RWPE2 (cell line): ENCODE results near the gene SLC44A1.
A peak's percentile ranks its signal among the peaks of the same experiment; 100 is the strongest.

ENCODE experiments used
- ATAC-seq: fragments of 200-7000 bp; cut with Tn5 transposase; 3 replicates; pipeline ENCODE4 v1.9.1; 2021; ENCODE audit warnings: low read depth
- DNase-seq: peaks from one replicate; pipeline ENCODE4 v3.0.0-alpha.2; 2020; ENCODE audit warnings: low spot score
- H3K27ac ChIP-seq: fragments of 450-650 bp; 2 replicates; pipeline ENCODE4 v1.5.1; 2017; ENCODE audit warnings: mild to moderate bottlenecking; ENCODE audit not compliant: poor library complexity, severe bottlenecking
- H3K27me3 ChIP-seq: fragments of 250-450 bp; sonication (Bioruptor Pico); 2 replicates; pipeline ENCODE4 v1.5.1; 2021; ENCODE audit warnings: mild to moderate bottlenecking, moderate library complexity; ENCODE audit not compliant: insufficient read depth, poor library complexity, severe bottlenecking
- H3K36me3 ChIP-seq: fragments of 250-450 bp; sonication (Bioruptor Pico); 2 replicates; pipeline ENCODE4 v1.5.1; 2020; ENCODE audit warnings: low read depth, mild to moderate bottlenecking, moderate library complexity
- H3K4me1 ChIP-seq: fragments of 250-450 bp; sonication (Bioruptor Pico); 2 replicates; pipeline ENCODE4 v1.5.1; 2021; ENCODE audit warnings: mild to moderate bottlenecking, moderate library complexity; ENCODE audit not compliant: insufficient read depth, poor library complexity, severe bottlenecking
- H3K4me3 ChIP-seq: fragments of 250-450 bp; sonication (Bioruptor Pico); 2 replicates; pipeline ENCODE4 v1.5.1; 2021; ENCODE audit warnings: mild to moderate bottlenecking, moderate library complexity; ENCODE audit not compliant: severe bottlenecking
- H3K9me3 ChIP-seq: fragments of 250-450 bp; sonication (Bioruptor Pico); 2 replicates; pipeline ENCODE4 v1.5.1; 2021; ENCODE audit warnings: mild to moderate bottlenecking, moderate library complexity; ENCODE audit not compliant: severe bottlenecking
- CTCF ChIP-seq: fragments of 450-650 bp; IDR thresholded peaks from one replicate; pipeline ENCODE4 v1.5.1; 2017; ENCODE audit warnings: mild to moderate bottlenecking, moderate library complexity; ENCODE audit not compliant: poor library complexity, severe bottlenecking

Gene SLC44A1

DNA sequence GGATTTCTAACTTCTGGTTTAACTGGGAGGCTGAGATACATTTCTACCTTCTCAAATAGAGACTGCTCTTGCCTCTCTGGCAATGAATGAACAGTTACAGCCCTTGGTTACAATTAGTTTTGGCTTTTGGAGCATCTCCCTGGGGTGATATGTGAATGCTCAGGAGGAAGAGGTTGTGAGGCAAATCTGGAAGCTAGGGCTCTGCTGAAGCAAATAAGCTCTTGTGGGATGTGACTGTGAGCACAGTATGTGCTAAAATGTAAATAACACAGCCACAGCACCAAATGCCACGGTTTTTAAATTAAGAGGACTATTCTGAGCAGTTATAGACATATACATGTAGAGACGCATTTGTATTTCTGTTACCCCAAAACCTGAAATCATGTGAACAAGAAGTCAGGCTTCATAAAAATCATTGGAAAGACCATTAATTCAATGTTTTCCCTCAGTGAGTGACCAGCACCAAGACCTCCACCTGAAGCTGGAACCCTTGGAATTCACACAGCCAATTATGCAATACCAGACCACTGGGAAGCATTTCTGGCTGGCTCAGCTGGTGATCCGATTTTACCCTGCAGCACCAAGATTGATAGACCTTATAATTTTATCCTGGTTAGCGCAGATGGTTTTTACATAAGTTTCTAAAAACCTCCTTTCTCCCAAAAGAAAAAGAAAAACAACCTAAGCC lies 3.0 kb upstream of the SLC44A1 start:
- H3K9me3 ChIP-seq = no peaks in the 10 kb centered on the region
- ATAC-seq = no peak
- H3K27ac ChIP-seq = no peak overlapping the region
- H3K4me3 ChIP-seq = no peak overlapping the region
- no peaks in the 10 kb centered on the region for H3K36me3 ChIP-seq
- no peak for DNase-seq
- TF ChIP-seq CTCF = no peak
- H3K4me1 ChIP-seq = peaks cover 6% of the 10 kb centered on the region
- no peaks in the 10 kb centered on the region for H3K27me3 ChIP-seq

DNA sequence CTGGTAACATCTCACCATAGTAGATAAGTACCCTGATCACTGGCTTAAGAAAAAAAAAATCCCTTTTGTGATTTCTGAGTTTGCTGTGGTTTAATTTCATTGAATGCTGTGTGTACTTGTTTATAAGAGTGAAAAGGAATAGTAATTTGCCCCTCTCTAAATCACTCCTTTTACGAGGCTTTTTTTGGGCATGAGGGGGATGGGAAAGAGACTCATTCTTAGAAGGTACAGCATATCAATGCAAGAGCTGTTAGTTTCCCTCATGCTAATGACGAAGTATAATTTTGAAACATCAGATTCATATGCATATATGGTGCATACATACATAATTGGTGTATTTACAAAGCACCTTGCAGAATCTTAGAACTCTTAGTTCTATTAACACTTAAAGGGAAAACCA lies 2.4 kb upstream of the SLC44A1 start:
- H3K27ac ChIP-seq = no peak overlapping the region
- DNase-seq (no peak), ATAC-seq (no peak)
- peaks cover 10% of the 10 kb centered on the region for H3K4me1 ChIP-seq
- H3K36me3 ChIP-seq = no peaks in the 10 kb centered on the region
- H3K27me3 ChIP-seq = no peaks in the 10 kb centered on the region
- no peak for TF ChIP-seq CTCF
- H3K4me3 ChIP-seq = no peak overlapping the region
- H3K9me3 ChIP-seq = no peaks in the 10 kb centered on the region

DNA sequence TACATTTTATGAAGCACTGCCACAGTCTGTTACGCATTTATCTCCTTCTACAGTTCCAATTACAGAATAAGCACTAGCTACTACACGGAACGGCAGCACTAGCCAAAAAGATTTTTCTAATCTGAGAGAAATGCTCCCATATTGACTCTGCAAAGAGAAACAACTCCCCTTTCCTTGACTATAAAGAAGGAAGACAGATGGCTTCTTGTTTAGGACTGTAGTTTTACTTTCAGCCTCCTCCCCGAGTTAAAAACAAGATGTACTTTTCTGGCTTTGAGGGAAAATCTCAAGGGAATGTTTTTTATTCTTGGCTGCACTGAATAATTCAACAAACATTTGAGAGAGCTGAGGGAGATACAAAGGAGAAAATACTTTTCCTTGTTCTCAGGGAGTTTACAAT lies 1.9 kb upstream of the SLC44A1 start:
- ATAC-seq = no peak
- no peak overlapping the region for H3K4me3 ChIP-seq
- H3K4me1 ChIP-seq = peaks cover 10% of the 10 kb centered on the region
- no peak overlapping the region for H3K27ac ChIP-seq
- H3K9me3 ChIP-seq = no peaks in the 10 kb centered on the region
- TF ChIP-seq CTCF = no peak
- no peaks in the 10 kb centered on the region for H3K36me3 ChIP-seq
- DNase-seq = no peak
- no peaks in the 10 kb centered on the region for H3K27me3 ChIP-seq

DNA sequence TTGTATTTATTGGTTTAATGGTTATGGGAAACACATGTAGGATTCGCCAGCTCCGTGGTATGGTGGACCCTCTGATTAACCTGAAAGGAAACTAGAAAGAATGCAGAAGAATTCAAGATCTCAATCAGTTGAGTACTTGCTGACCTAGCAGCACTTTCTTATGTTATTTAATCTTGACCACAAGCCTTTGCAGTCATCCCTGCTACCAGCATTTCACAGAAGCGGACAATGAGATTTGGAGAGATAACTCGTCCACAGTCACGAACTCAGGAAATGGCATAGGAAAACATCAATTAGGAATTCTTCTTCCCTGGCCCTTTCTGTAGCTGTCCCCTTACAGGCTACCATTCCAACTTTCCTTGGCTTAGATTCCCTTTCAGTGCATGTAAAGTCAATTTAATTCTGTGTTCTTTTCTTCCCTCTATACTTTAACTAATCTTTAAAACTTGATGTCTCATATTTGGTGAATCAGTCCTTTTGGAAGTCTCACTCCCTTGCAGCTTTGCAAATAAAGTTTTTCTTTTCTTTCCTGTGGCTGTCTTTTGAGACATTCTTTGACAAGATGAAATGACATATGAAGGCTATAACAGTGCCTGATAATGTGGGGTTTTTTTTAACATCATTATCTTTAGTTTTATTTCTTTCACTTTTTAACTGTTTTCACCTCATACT lies 1.3 kb upstream of the SLC44A1 start:
- DNase-seq (no peak), ATAC-seq (no peak)
- no peak overlapping the region for H3K27ac ChIP-seq
- no peak for TF ChIP-seq CTCF
- no peaks in the 10 kb centered on the region for H3K9me3 ChIP-seq
- H3K4me1 ChIP-seq = peaks cover 10% of the 10 kb centered on the region
- H3K4me3 ChIP-seq = no peak overlapping the region
- H3K36me3 ChIP-seq = no peaks in the 10 kb centered on the region
- H3K27me3 ChIP-seq = no peaks in the 10 kb centered on the region

DNA sequence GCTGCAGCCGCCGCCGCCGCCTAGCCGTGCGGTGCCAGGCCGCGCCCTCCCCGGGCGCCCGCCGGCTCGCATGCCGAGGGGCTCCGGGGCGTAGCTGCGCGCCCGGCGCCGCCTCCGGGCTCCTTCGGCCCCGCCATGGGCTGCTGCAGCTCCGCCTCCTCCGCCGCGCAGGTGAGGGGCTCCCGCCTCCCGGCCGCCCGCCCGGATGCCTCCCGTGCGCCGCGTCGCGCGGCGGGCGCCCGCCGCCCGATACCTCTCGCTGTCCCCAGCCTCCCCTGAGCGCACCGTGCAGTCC lies 230 bp downstream of the SLC44A1 start:
- DNase-seq (no peak), ATAC-seq (no peak; the same call in 2 of the 3 replicates)
- no peaks in the 10 kb centered on the region for H3K27me3 ChIP-seq
- TF ChIP-seq CTCF = no peak
- H3K4me1 ChIP-seq = peaks cover 10% of the 10 kb centered on the region
- no peaks in the 10 kb centered on the region for H3K9me3 ChIP-seq
- no peaks in the 10 kb centered on the region for H3K36me3 ChIP-seq
- peak overlapping the region; percentile 57 for H3K27ac ChIP-seq
- peak overlapping the region; percentile 71 for H3K4me3 ChIP-seq
